H1 (cell line): ENCODE results near the gene DDX56. TPM values are rescaled to one million over a fixed set of nuclear protein-coding genes. Genes with fewer than 3 reads are reported as not detected.
A peak's percentile ranks its signal among the peaks of the same experiment; 100 is the strongest.

ENCODE experiments used
- CTCF ChIA-PET: fragments of 300-600 bp; sonication (Branson Sonifier 250); formaldehyde crosslinking; loops from one replicate; lab custom pipeline; 2021; ENCODE audit not compliant: partially characterized antibody; lab: Charles Lee
- POLR2A ChIA-PET: fragments of 300-600 bp; sonication (Branson Sonifier 250); formaldehyde crosslinking; loops from one replicate; lab custom pipeline; 2021; ENCODE audit warnings: inconsistent platforms; ENCODE audit not compliant: partially characterized antibody; lab: Charles Lee
- DNase-seq, 2 experiments: peaks; one replicate each; pipeline versions ENCODE4 v3.0.0 to v3.0.0-alpha.2; 2010 to 2022; ENCODE audit warnings: low spot score in 2 of 2, low read depth in 1 of 2, mixed read lengths in 1 of 2
- FAIRE-seq: peaks from 2 replicates; lab custom pipeline; 2011; peaks lifted over from hg19 to GRCh38; lab: Jason Lieb, UNC
- H2AFZ ChIP-seq: 2 replicates; pipeline ENCODE4 v1.8.1; 2012; ENCODE audit warnings: low read length, inconsistent platforms
- H2AK5ac ChIP-seq: 2 replicates; pipeline ENCODE4 v1.6.1; 2013; ENCODE audit warnings: low read depth, low read length
- H2BK120ac ChIP-seq: replicated peaks from 2 replicates; pipeline ENCODE3; 2013; ENCODE audit warnings: low read depth, low read length, inconsistent platforms
- H2BK12ac ChIP-seq: 2 replicates; pipeline ENCODE4 v1.6.1; 2013; ENCODE audit warnings: low read depth, low read length
- H2BK15ac ChIP-seq: 2 replicates; pipeline ENCODE4 v1.6.1; 2013; ENCODE audit warnings: low read length
- H2BK20ac ChIP-seq: 2 replicates; pipeline ENCODE4 v1.6.1; 2013; ENCODE audit warnings: low read length
- H2BK5ac ChIP-seq: 2 replicates; pipeline ENCODE4 v1.6.1; 2013; ENCODE audit warnings: low read depth, low read length
- H3K14ac ChIP-seq: 2 replicates; pipeline ENCODE4 v1.6.1; 2013; ENCODE audit warnings: inconsistent platforms; ENCODE audit not compliant: insufficient read length
- H3K18ac ChIP-seq: 2 replicates; pipeline ENCODE4 v1.6.1; 2013; ENCODE audit warnings: low read length; ENCODE audit errors: extremely low read depth
- H3K23ac ChIP-seq: 2 replicates; pipeline ENCODE4 v1.6.1; 2013; ENCODE audit warnings: inconsistent platforms; ENCODE audit not compliant: insufficient read length
- H3K23me2 ChIP-seq: 2 replicates; pipeline ENCODE4 v1.6.1; 2013; ENCODE audit warnings: low read depth, low read length
- H3K27ac ChIP-seq: 2 replicates; pipeline ENCODE4 v1.6.1; 2011; ENCODE audit warnings: low read depth, low read length, inconsistent platforms
- H3K27me3 ChIP-seq, 4 experiments: replicated peaks in 1 of 4; 1 replicate in 1 of 4; 2 replicates in 3 of 4; pipeline versions ENCODE4 v1.6.1 to v1.8.1; 2011 to 2013; ENCODE audit warnings: low read length in 3 of 4, mild to moderate bottlenecking in 3 of 4, inconsistent platforms in 2 of 4, mixed read lengths in 2 of 4, moderate library complexity in 1 of 4; ENCODE audit not compliant: control insufficient read depth in 3 of 4, insufficient read depth in 3 of 4; ENCODE audit errors: extremely low read depth in 1 of 4
- H3K36me3 ChIP-seq, 4 experiments: 2 replicates each; pipeline versions ENCODE4 v1.6.1 to v1.8.1; 2011 to 2013; ENCODE audit warnings: mild to moderate bottlenecking in 4 of 4, low read length in 3 of 4, moderate library complexity in 2 of 4, control low read depth in 1 of 4, inconsistent platforms in 1 of 4; ENCODE audit not compliant: insufficient read depth in 4 of 4, control insufficient read depth in 2 of 4
- H3K4ac ChIP-seq: replicated peaks from 2 replicates; pipeline ENCODE3; 2013; ENCODE audit warnings: low read length, low read depth, mixed read lengths, inconsistent platforms; ENCODE audit not compliant: insufficient read length
- H3K4me1 ChIP-seq, 4 experiments: replicated peaks in 1 of 4; 1 replicate in 1 of 4; 2 replicates in 3 of 4; pipeline versions ENCODE4 v1.6.1 to v1.8.1; 2011 to 2013; ENCODE audit warnings: low read length in 3 of 4, inconsistent platforms in 2 of 4, mixed read lengths in 1 of 4; ENCODE audit not compliant: insufficient read depth in 4 of 4, control insufficient read depth in 3 of 4
- H3K4me2 ChIP-seq, 2 experiments: 2 replicates each; pipeline versions ENCODE4 v1.6.1 to v1.8.1; 2011 to 2013; ENCODE audit warnings: low read depth in 2 of 2, low read length in 2 of 2, control low read depth in 1 of 2, inconsistent platforms in 1 of 2, mild to moderate bottlenecking in 1 of 2; ENCODE audit not compliant: insufficient read depth in 1 of 2
- H3K4me3 ChIP-seq, 4 experiments: fragments of 200-600, 300-600 bp in 1 of 4; sonication (generic), shearing (Covaris generic), sonication (Bioruptor Twin) in 1 of 4; 2 replicates each; pipeline versions ENCODE4 v1.5.1 to v1.8.1; 2011 to 2016; ENCODE audit warnings: low read length in 4 of 4, low read depth in 3 of 4, control low read depth in 2 of 4, inconsistent platforms in 2 of 4, mild to moderate bottlenecking in 2 of 4, mixed read lengths in 1 of 4, moderate library complexity in 1 of 4; ENCODE audit not compliant: insufficient read depth in 2 of 4; ENCODE audit errors: extremely low read depth in 1 of 4
- H3K56ac ChIP-seq: replicated peaks from 2 replicates; pipeline ENCODE3; 2013; ENCODE audit warnings: low read depth, mild to moderate bottlenecking, mixed read lengths, low read length, inconsistent platforms; ENCODE audit not compliant: insufficient read length
- H3K79me1 ChIP-seq: 2 replicates; pipeline ENCODE4 v1.6.1; 2013; ENCODE audit warnings: low read depth, low read length, control low read depth
- H3K79me2 ChIP-seq, 2 experiments: 2 replicates each; pipeline versions ENCODE4 v1.6.1 to v1.8.1; 2012 to 2013; ENCODE audit warnings: low read length in 2 of 2, mild to moderate bottlenecking in 2 of 2, inconsistent platforms in 1 of 2; ENCODE audit not compliant: insufficient read depth in 2 of 2, control insufficient read depth in 1 of 2
- H3K9ac ChIP-seq, 4 experiments: replicated peaks in 1 of 4; 1 replicate in 1 of 4; 2 replicates in 3 of 4; pipeline versions ENCODE4 v1.6.1 to v1.8.1; 2011 to 2013; ENCODE audit warnings: low read depth in 3 of 4, low read length in 3 of 4, control low read depth in 2 of 4, mild to moderate bottlenecking in 2 of 4, moderate library complexity in 2 of 4, inconsistent platforms in 1 of 4; ENCODE audit errors: extremely low read depth in 1 of 4
- H3K9me3 ChIP-seq, 2 experiments: 2 replicates each; pipeline versions ENCODE4 v1.6.1 to v1.8.1; 2012 to 2013; ENCODE audit warnings: mild to moderate bottlenecking in 2 of 2, moderate library complexity in 2 of 2, control low read depth in 1 of 2, inconsistent platforms in 1 of 2, low read depth in 1 of 2, low read length in 1 of 2, mixed read lengths in 1 of 2; ENCODE audit not compliant: insufficient read depth in 2 of 2
- H4K20me1 ChIP-seq, 2 experiments: replicated peaks in 1 of 2; 2 replicates each; pipeline versions ENCODE3 to v1.8.1; 2011 to 2013; ENCODE audit warnings: inconsistent platforms in 2 of 2, low read length in 2 of 2, mild to moderate bottlenecking in 1 of 2; ENCODE audit not compliant: insufficient read depth in 2 of 2, control insufficient read depth in 1 of 2
- H4K5ac ChIP-seq: 2 replicates; pipeline ENCODE4 v1.6.1; 2013; ENCODE audit warnings: low read length, low read depth, mixed read lengths, inconsistent platforms; ENCODE audit not compliant: insufficient read length
- H4K8ac ChIP-seq: 2 replicates; pipeline ENCODE4 v1.8.0; 2013; ENCODE audit warnings: mild to moderate bottlenecking, moderate library complexity, low read length, inconsistent platforms; ENCODE audit not compliant: insufficient read depth; ENCODE audit errors: extremely low read depth
- H4K91ac ChIP-seq: replicated peaks from 2 replicates; pipeline ENCODE3; 2013; ENCODE audit warnings: low read length, mixed read lengths, inconsistent platforms; ENCODE audit not compliant: insufficient read length
- ASH2L ChIP-seq: fragments of 200-600, 300-600 bp; sonication (generic); IDR thresholded peaks from one replicate; pipeline ENCODE4 v1.7.1; 2017; ENCODE audit warnings: low read length
- BACH1 ChIP-seq: IDR thresholded peaks from 2 replicates; pipeline ENCODE4 v1.6.1; 2012; ENCODE audit warnings: low read length, improper control_type of control experiment
- CHD2 ChIP-seq: IDR thresholded peaks from 2 replicates; pipeline ENCODE4 v1.6.1; 2012; ENCODE audit warnings: low read length, improper control_type of control experiment
- E2F6 ChIP-seq: IDR thresholded peaks from 2 replicates; pipeline ENCODE4 v1.6.1; 2012; ENCODE audit warnings: inconsistent platforms
- GTF2F1 ChIP-seq: IDR thresholded peaks from 2 replicates; pipeline ENCODE4 v1.6.1; 2012; ENCODE audit warnings: low read depth, low read length, improper control_type of control experiment, borderline replicate concordance
- JUND ChIP-seq: IDR thresholded peaks from 2 replicates; pipeline ENCODE4 v1.6.1; 2011; ENCODE audit warnings: mild to moderate bottlenecking, improper control_type of control experiment, low read length
- NANOG ChIP-seq: IDR thresholded peaks from 2 replicates; pipeline ENCODE4 v1.6.1; 2011; ENCODE audit warnings: low read length, low read depth, mild to moderate bottlenecking, inconsistent platforms; ENCODE audit not compliant: insufficient read depth, poor library complexity, severe bottlenecking
- NRF1 ChIP-seq: IDR thresholded peaks from 2 replicates; pipeline ENCODE4 v1.6.1; 2011; ENCODE audit warnings: mild to moderate bottlenecking, low read depth, low read length, improper control_type of control experiment
- POLR2AphosphoS5 ChIP-seq: IDR thresholded peaks from 2 replicates; pipeline ENCODE4 v1.6.1; 2011; ENCODE audit warnings: low read depth, low read length
- SRF ChIP-seq: IDR thresholded peaks from 2 replicates; pipeline ENCODE4 v1.6.1; 2011; ENCODE audit warnings: mild to moderate bottlenecking, low read depth, low read length, moderate library complexity
- USF2 ChIP-seq: IDR thresholded peaks from 2 replicates; pipeline ENCODE4 v1.6.1; 2011; ENCODE audit warnings: low read length, improper control_type of control experiment
- polyA plus RNA-seq, 7 experiments: library from polyadenylated mRNA; depleted of rRNA in 3 of 7; stranded (reverse) in 5 of 7; unstranded in 2 of 7; fragments of >200 nt in 5 of 7; fragments of 200-250 nt in 2 of 7; gene quantifications; 1 replicate in 5 of 7; 2 replicates in 1 of 7; 4 replicates in 1 of 7; pipeline versions ENCODE4 v1.2.1 to v1.2.3, GENCODE V29; 2011 to 2013; ENCODE audit warnings: missing spikeins in 2 of 7, mixed read lengths in 2 of 7
- total RNA-seq: library from RNA; stranded (reverse); fragmentation: NEBNext Ultra II Directional; extraction: Animal tissue kit (Norgen Biotek cat#: 25700); gene quantifications from 2 replicates; pipeline ENCODE4 v1.2.1, GENCODE V29; 2021

The DDX56 gene
- total and polyA plus RNA-seq, 2 of the 8 experiments (the other 6 are each of a cell fraction or from before 2014, with no cell fraction given): 56.9 to 81.6 TPM

GRCh38 chr7:44575054-44575453 lies 1.3 kb upstream of the DDX56 start:
- FAIRE-seq (no peak), DNase-seq (no peak)
- no peak overlapping the region for H3K14ac ChIP-seq
- H3K4me2 ChIP-seq: peak overlapping the region; percentile 89 to 92; a peak in 3 of 4 replicates
- no peak overlapping the region for H2AK5ac ChIP-seq
- no peak overlapping the region for H4K91ac ChIP-seq
- peaks cover 0 to 20% of the 10 kb centered on the region in 2 experiments; a peak in 3 of 4 replicates for H3K79me2 ChIP-seq
- no peak overlapping the region for H2BK120ac ChIP-seq
- no peak overlapping the region for H2BK20ac ChIP-seq
- no peak overlapping the region for H3K23ac ChIP-seq
- POLR2A ChIA-PET: interaction anchor here (0.6 to 8.6 kb wide), 6 partner anchors 13 to 507 kb away, joined by 3 to 89 read pairs (median 4); partner anchors contain the start of genes NUDCD3 and OGDH
- H4K20me1 ChIP-seq: peaks cover 0 to 4% of the 10 kb centered on the region in 2 experiments
- H3K23me2 ChIP-seq: peaks cover 12% of the 10 kb centered on the region; the same call in 1 of the 2 replicates
- peaks cover 30 to 50% (median 37%) of the 10 kb centered on the region in 4 experiments for H3K36me3 ChIP-seq
- H2AFZ ChIP-seq: no peak overlapping the region
- H2BK5ac ChIP-seq: no peak overlapping the region
- CTCF ChIA-PET: interaction anchor here (1.2 to 1.9 kb wide), 2 partner anchors 9 to 39 kb away, joined by 4 read pairs; no protein-coding TSS in a partner anchor
- H4K5ac ChIP-seq: no peak overlapping the region
- peaks cover 4% of the 10 kb centered on the region for H3K79me1 ChIP-seq
- no peaks in the 10 kb centered on the region for H3K27me3 ChIP-seq
- H3K9ac ChIP-seq: no peak overlapping the region; a peak in 1 of 7 replicates
- peak overlapping the region in 2 of 4 experiments; percentile 63 to 87; a peak in 2 of 8 replicates for H3K4me3 ChIP-seq
- H3K4ac ChIP-seq: no peak overlapping the region
- no peak overlapping the region for H3K18ac ChIP-seq
- no peaks in the 10 kb centered on the region for H3K9me3 ChIP-seq
- no peak overlapping the region for H4K8ac ChIP-seq
- no peak overlapping the region for H3K56ac ChIP-seq
- H2BK12ac ChIP-seq: no peak overlapping the region
- H3K27ac ChIP-seq: no peak overlapping the region
- no peak overlapping the region for H2BK15ac ChIP-seq
- peaks cover 4 to 9% (median 5%) of the 10 kb centered on the region in 4 experiments; a peak in 5 of 7 replicates for H3K4me1 ChIP-seq
- TF ChIP-seq CHD2: no peak
- TF ChIP-seq NRF1: no peak
- TF ChIP-seq JUND: no peak
- no peak for TF ChIP-seq SRF
- TF ChIP-seq USF2: no peak
- no peak for TF ChIP-seq E2F6
- no peak for TF ChIP-seq GTF2F1
- no peak for TF ChIP-seq NANOG
- TF ChIP-seq POLR2AphosphoS5: no peak
- no peak for TF ChIP-seq BACH1
- TF ChIP-seq ASH2L: no peak
